ENCODE data around the gene ANG. TPM values are rescaled to one million over a fixed set of nuclear protein-coding genes. Genes with fewer than 3 reads are reported as not detected.

The ANG gene
- total and polyA plus RNA-seq, 10 of the 15 experiments (the other 5 are each of a cell fraction or from before 2014, with no cell fraction given): 1.0 to 5.9 (median 2.2) TPM

- ChIA-PET RAD21 (ENCODE audit: unreplicated experiment) (no interaction called here), CTCF (no interaction called here), SMC1A (ENCODE audit: uncharacterized antibody, unreplicated experiment) (no interaction called here), POLR2A (no interaction called here)
- TF ChIP-seq TCF7 (IDR thresholded peaks at IDR 0.05; ENCODE audit: borderline replicate concordance) (no peak), TAF1 (IDR thresholded peaks at IDR 0.05; ENCODE audit: borderline replicate concordance, low read depth, low read length) (no peak), PAX8 (IDR thresholded peaks at IDR 0.05) (no peak), ETV6 (conservative IDR thresholded peaks at IDR 0.05 in 1 of 2, IDR thresholded peaks at IDR 0.05 in 1 of 2; ENCODE audit: borderline replicate concordance in 1 of 2, low read depth in 1 of 2) (no peak), BRCA1 (IDR thresholded peaks at IDR 0.05; ENCODE audit: low read depth, low read length) (no peak), MXI1 (IDR thresholded peaks at IDR 0.05; ENCODE audit: low read depth, low read length) (no peak), NFIC (IDR thresholded peaks at IDR 0.05; ENCODE audit: low read depth, low read length) (no peak), CBX3 (IDR thresholded peaks at IDR 0.05; ENCODE audit: borderline replicate concordance, low read depth) (no peak), SRF (IDR thresholded peaks at IDR 0.05; ENCODE audit: low read depth in 2 of 2, low read length in 2 of 2) (no peak), NR2F1 (conservative IDR thresholded peaks at IDR 0.05) (no peak)
- no peaks in the 10 kb centered on the region; a peak in 1 of 4 replicates for H3K27me3 ChIP-seq (replicated peaks in 1 of 2; ENCODE audit: control insufficient read depth in 2 of 2, insufficient read depth in 2 of 2, low read length in 1 of 2)
- H3K9ac ChIP-seq (ENCODE audit: control insufficient read depth, insufficient read depth, low read length): no peak within 1 kb of the TSS
- DNase-seq (ENCODE audit: low read depth, low spot score): no peak
- ATAC-seq: no peak
- H2AFZ ChIP-seq (ENCODE audit: control insufficient read depth, low read depth, low read length): no peak within 1 kb of the TSS
- H3K4me1 ChIP-seq (ENCODE audit: control insufficient read depth, insufficient read depth, low read length): no peaks in the 10 kb centered on the region
- no peaks in the 10 kb centered on the region for H4K20me1 ChIP-seq (ENCODE audit: control insufficient read depth, insufficient read depth)
- no peak for FAIRE-seq
- intact Hi-C loops (cut with micrococcal nuclease; ENCODE audit: unreplicated experiment) (no loop called here), in situ Hi-C loops (cut with MboI) (no loop called here)
- H3K36me3 ChIP-seq (ENCODE audit: control insufficient read depth in 2 of 2, insufficient read depth in 2 of 2, low read length in 1 of 2): no peaks in the 10 kb centered on the region
- no peak within 1 kb of the TSS for H3K4me3 ChIP-seq
- 50% methylated on average over 2 of the region's 2 CpGs for WGBS (ENCODE audit: insufficient coverage, insufficient replicate concordance, low lambda C conversion rate, missing lambda C conversion rate)
- BruUV-seq (replicated peaks): no TSS peak
- no peaks in the 10 kb centered on the region; the same call in 2 of the 3 replicates for H3K9me3 ChIP-seq (replicated peaks; ENCODE audit: control insufficient read depth, insufficient read depth, low read length)
- H3K4me2 ChIP-seq (ENCODE audit: control insufficient read depth, insufficient read depth): no peak within 1 kb of the TSS
- H3K27ac ChIP-seq (ENCODE audit: control insufficient read depth, insufficient read depth): no peak within 1 kb of the TSS
- no peaks in the 10 kb centered on the region for H3K79me2 ChIP-seq (ENCODE audit: control insufficient read depth, insufficient read depth, low read length)
Observed at GRCh38 chr14:20641591-20641990, 47.0 kb upstream of the ANG start, which contains the start of gene OR6S1. Gene OR6S1, minus strand, starts transcription at chr14:20641691. Its CDS starts 0 bp downstream, at chr14:20641691.
